Measurements from ENCODE around the gene STK32B.

Gene STK32B

GRCh38 chr4:5072948-5073347 is 21.7 kb downstream of the STK32B start:
- no peak for DNase-seq

GRCh38 chr4:5078009-5078408 is 26.7 kb downstream of the STK32B start:
- no peak for DNase-seq

- DNase-seq, result no peak
Measured at GRCh38 chr4:5079581-5079980, 28.3 kb downstream of the STK32B start.

GRCh38 chr4:5081441-5081999 is 30.2 kb downstream of the STK32B start:
- DNase-seq, result no peak

- DNase-seq, result no peak
Measured at GRCh38 chr4:5082376-5082775, 31.1 kb downstream of the STK32B start.

DNA sequence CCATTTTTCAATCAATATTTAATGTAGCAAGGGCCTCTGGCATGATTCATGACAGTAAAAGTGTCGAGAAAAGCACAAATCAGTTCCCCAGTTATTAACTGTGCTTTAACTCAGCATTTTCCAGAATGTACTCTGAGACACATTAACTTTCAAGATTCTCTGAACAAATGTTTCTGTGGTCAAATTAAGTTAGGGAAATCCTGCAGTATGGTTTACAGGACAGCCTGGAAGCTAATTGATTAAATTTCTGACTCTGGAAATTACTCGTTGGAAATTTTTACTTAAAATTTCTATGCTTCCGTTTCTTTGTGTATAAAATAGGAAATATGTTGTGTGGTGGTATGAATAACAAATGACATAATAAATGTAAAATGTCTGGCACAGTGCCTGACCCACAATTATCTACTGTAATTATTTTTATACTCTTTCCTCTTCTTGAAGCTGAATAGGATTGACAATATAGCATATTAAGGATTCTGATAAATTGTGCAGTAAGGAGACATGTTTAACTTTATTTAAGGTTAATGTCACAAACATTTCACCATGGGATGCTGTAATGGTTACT is 33.7 kb downstream of the STK32B start:
- DNase-seq, result no peak

DNA sequence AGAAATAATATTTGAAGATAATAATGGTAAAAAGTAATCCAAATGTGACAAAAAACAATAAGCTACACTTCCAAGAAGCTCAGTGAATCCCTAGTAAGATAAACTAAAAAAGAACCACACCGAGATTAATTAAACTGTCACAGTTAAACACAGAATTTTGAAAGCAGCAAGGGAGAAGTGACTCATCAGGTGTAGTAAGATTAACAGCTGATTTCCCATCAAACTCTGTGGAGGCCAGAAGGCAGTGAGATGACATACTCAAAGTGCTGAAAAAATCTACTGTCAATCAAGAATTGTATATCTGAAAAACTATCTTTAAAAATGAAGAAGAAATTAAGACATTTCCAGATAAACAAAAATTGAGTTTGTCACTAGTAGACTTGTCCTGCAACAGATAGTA is 35.3 kb downstream of the STK32B start:
- DNase-seq, result no peak

DNA sequence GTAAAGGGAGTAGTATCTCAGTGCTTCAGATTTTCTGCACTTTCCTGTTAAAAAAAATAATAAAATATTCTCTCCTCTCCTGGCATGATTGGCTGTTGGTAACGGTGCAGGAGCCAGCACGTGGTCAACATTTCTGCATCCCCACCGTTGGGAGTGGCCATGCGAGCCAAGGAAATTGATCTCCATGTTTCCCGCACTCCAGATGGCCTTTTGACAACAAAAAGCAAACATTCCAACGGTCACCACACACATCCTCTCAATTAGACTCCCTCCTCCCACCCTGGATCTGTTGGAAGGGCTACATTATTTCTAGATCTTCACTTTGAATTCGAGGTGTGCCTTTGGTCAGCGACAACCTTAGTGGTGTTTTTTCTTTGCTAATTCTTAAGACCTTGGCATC is 45.0 kb downstream of the STK32B start:
- no peak for DNase-seq

GRCh38 chr4:5098176-5098575 is 46.9 kb downstream of the STK32B start:
- no peak for DNase-seq

DNA sequence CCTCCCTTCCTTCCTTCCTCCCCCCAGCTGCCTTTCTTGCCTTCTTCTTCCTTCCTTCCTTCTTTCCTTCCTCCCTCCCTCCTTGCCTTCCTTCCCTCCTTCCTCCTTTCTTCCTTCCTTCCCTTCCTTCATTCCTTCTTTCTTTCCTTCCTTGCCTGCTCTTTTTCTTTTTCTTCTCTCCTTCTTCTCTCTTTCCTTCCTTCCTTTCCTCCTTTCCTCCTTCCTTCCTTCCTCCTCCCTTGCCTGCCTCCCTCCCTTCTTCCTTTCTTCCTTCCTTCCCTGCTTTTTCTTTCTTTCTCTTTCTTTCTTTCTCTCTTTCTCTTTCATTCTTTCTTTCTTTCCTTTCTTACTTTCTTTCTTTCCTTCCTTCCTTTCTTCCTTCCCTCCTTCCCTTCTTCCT is 49.1 kb downstream of the STK32B start:
- DNase-seq, result no peak

- DNase-seq, result no peak
Measured at GRCh38 chr4:5100986-5101385, 49.7 kb downstream of the STK32B start.

DNA sequence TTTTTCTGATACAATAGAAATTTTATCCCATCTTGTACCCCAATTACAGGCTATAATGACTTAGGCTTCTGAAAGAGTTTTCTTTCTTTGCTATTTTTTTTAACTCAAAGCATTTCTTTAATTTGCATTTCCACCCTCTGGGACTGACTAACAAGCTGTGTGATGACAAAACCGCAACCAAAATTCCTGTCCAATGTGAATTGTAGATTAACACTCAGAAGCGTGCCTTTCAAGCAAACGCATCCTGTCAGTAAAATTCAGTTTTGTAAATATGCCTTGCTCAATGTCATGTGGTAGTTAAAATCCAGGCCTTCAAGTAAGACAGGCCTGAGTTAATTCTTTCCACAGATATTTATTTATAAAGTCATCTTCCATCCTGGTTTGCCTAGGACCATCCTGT is 50.3 kb downstream of the STK32B start:
- DNase-seq, result no peak

DNA sequence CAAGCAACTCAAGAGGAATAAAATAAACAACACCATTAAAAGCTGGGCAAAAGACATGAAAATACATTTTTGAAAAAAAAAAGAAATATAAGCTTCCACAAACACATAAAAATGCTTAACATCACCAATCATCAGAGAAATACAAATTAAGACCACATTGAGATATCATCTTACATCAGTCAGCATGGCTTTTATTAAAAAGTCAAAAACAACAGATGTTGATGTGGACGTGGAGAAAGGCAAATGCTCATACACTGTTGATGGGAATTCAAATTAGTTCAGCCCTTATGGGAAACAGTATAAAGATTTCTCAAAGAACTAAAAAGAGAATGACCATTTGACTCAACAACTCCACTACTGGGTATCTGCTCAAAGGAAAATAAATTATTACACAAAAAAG is 59.6 kb downstream of the STK32B start:
- DNase-seq, result no peak

GRCh38 chr4:5112333-5113095 is 61.2 kb downstream of the STK32B start:
- DNase-seq, result no peak

DNA sequence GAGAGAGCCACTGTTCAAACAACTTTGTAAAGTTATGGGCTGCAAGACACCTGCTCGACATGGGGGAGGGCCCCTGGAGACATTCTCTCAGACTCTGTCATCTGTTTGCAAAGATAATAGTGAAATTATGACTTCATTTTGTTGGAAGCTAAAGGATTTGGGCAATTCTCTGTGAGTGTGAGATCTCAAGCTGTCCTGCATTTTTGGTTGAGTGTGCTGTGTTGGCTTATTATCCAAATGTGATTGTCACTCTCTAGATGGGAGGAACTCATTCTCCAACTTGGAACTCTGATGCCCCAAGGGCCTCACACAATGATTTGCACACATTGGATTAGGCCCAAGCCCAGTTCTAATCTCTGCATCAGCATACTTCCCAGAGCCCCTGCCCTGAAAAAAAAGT is 63.7 kb downstream of the STK32B start:
- DNase-seq, result no peak

DNA sequence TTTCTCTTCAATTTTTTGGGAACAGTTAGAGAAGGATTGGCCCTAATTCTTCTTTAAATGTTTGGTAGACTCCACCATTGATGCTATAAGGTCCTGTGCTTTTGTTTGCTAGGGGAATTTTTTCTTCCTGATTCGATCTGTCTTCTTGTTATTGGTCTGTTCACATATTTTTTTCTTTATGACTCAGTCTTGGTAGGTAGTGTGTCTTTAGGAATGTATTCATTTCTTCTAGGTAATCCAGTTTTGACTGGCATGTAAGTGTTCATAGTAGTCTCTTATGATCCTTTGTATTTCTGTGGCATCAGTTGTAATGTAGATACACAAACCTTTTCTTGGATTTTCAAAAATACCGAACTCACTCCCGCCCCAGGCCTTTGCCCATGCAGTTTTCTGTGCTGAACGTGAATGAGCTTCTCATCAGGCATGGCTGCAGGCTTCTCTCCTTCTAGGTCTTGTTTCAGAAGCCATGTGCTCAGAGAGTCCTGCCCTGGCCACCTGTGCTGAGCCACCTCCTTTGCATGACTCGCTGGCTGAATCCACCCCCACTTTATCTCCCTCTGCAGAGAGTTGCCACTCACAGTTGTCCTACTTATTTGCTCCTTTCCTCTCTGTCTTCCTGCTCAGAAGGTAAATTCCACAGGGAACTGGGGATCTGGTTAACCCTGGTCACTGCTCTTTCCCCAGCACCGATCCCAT is 67.0 kb downstream of the STK32B start:
- DNase-seq, result no peak

DNA sequence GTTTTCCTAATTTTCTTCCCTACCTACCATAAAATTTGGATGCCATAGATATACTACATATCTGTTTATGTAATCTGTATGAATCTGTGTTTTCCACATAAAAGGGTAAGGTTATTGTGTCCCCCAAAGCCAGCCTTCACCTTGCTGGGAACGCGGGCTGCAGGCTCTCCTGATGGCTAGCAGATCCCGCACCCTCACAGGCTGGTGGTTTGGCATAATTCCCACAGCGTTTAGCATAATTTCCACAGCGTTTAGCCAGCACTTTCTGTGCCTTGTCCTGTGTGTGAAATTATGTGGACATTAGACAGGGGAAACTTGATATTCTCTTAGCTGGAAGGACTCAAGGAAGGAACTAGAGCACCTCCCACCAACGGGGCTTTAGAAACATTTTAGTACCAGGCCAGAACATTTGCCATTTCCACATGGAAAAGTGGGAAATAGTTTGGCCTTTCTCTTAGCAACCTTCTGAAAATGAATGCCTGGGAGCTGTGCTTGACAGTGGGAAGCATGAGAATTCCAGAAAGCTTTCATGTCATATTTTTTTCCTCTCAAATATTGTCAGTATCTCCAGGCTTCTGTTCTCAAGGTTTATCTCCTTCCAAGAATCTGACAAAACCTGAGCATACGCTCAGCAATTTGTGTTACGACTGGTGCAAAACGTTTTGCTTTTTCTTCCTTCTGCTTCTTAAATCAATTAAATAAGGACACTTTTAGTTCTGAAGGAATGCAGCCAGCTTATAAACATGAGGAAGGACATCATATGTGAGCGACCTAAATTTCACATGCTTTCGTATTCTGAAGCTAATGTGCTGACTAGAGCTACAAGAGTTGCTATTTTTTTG is 67.9 kb downstream of the STK32B start:
- no peak for DNase-seq

DNA sequence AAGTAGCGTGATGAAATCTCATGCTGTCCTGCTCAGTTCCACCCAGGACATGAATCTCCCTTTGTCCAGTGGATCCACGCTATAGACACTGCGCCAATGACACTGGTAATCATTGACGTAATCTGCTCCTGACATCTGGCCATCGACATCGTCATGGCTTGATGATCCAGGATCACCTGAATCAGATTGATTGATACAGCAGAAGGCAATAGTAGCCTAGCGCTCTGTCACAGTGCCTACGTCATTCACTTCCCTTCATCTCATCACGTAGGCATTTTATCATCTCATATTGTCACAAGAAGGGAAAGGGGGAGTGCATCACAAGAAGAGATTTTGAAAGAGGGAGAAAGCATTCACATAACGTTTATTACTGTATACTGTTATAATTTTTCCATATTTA is 68.8 kb downstream of the STK32B start:
- no peak for DNase-seq

- no peak for DNase-seq
Measured at GRCh38 chr4:5120468-5120867, 69.2 kb downstream of the STK32B start.

DNA sequence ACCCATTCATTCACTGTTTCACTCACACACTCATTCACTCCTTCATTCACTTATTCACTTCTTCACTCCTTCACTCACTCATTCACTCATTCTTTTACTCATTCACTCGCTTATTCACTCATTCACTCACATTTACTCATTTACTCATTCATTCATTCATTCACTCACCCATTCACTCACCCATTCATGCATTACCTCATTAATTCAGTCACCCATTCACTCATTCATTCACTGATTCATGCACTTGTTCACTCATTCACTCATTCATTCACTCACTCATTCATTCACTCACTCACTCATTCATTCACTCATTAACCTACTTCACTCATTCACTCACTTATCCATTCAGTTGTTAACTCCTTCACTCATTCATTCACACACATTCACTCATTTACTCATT is 70.8 kb downstream of the STK32B start:
- no peak for DNase-seq

GRCh38 chr4:5124876-5125275 is 73.6 kb downstream of the STK32B start:
- no peak for DNase-seq

GRCh38 chr4:5125321-5125720 is 74.0 kb downstream of the STK32B start:
- no peak for DNase-seq

- DNase-seq, result no peak
Measured at GRCh38 chr4:5126231-5126630, 75.0 kb downstream of the STK32B start.
